Choroid plexus epithelial cell (primary cell): ENCODE results near the gene UHRF2.
A peak's percentile ranks its signal among the peaks of the same experiment; 100 is the strongest.

ENCODE experiments used
- DNase-seq: peaks from one replicate; pipeline ENCODE4 v3.0.0-alpha.2; 2010; ENCODE audit warnings: low read depth
- H3K4me3 ChIP-seq: 2 replicates; pipeline ENCODE4 v1.5.1; 2011; ENCODE audit warnings: low read depth, mild to moderate bottlenecking, control low read depth, low read length, moderate library complexity
- CTCF ChIP-seq: conservative IDR thresholded peaks from 2 replicates; pipeline ENCODE4 v1.5.1; 2011; ENCODE audit warnings: low read depth, mild to moderate bottlenecking, control low read depth, inconsistent platforms, low read length, moderate library complexity

The UHRF2 gene

GRCh38 chr9:6413365-6414246 is 607 bp downstream of the UHRF2 start:
- peak overlapping the region; percentile 88 for H3K4me3 ChIP-seq
- no peak for TF ChIP-seq CTCF
- no peak for DNase-seq

DNA sequence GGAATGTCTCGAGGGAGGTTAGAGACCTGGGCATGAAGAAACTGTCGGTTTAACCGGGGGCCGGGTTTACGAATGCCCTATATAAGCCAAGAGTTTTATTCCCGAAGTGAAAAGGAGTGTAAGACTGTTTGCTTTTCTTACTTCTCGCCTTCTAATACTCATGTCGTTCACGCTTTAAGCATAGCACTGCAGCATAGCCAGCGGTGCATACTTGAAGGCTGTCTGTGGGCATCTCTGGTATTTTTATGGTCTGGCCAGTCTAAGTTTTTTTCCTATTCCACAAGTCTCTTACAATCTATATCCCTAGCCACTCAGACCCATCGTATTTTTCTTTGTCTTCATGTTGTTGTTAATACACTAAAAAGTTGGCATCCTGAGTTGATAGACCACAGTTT is 1.2 kb downstream of the UHRF2 start:
- DNase-seq: peak; percentile 69
- peak overlapping the region; percentile 88 for H3K4me3 ChIP-seq
- no peak for TF ChIP-seq CTCF

DNA sequence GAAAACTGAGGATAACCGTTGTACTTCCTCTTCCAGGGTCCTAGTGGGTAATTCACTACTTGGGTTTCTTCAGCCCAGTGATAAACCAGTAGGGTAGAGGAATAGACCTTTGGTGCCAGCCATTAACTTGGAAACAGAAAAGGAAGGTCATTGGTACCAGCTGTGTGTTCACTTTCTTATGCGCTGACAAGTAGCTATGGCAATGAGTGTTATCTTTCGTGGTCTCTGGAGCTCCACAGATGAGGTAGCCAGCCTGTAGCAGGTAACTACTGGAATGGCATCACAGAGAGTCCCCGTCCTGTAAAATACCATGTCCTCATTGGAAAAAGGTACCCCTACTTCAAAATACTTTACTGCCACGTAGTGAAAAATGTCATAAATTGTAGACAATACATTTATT is 2.3 kb downstream of the UHRF2 start:
- DNase-seq: no peak
- TF ChIP-seq CTCF: no peak
- peak overlapping the region; percentile 88 for H3K4me3 ChIP-seq

DNA sequence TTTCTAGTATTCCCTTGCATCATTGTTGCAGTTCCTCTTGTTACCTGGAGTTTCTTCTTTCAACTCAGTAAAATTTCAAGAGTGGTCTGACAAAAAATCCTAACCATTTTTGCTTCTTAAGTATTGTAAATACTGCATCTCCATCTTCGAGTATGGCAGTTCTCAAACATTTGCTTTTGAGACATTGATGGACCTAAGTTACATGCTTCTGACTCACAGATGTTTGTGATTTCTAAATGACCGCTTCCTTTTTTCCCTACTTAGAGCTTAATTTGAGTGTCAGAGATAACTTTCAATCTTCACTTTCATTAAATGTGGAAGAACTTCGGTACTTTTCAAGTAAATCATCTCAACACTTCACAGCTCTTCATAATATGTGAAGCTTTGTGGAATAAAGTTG is 4.2 kb downstream of the UHRF2 start:
- TF ChIP-seq CTCF: no peak
- DNase-seq: no peak
- H3K4me3 ChIP-seq: no peak overlapping the region

DNA sequence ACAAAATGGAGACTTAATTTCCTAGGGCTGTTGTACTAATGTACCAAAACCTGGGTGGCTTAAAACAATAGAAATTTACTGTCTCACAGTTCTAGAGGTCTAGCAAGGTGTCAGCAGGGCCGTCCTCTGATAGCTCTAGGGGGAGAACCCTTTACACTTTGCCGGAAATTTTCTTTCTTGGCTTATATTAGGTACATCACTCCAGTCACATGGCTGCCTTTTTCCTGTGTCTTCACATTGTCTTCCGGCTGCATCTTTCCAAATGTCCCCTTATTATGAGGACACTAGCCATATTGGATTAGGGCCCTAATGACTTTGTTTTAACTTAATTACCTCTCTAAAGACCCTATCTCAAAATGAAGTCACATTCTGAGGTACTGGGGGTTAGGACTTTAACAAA is 5.8 kb downstream of the UHRF2 start:
- no peak for DNase-seq
- H3K4me3 ChIP-seq: no peak overlapping the region

DNA sequence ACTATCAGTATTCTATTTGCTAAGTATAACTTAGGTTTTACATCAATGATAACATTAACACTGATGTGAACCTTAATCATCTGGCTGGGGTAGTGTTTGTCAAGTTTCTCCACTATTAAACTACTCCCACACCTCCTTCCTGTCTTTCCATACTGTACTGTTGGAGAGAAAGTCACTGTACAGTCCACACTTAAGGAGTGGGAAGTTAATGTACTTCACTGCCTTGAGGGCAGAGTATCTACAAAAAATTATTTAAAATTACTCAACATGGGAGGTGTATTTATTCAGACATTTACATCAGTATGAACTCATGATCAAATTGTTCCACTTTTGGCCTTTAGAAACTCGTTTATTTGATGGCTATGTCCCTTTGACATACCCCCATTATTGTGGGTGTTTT is 11.9 kb downstream of the UHRF2 start:
- DNase-seq: no peak
- no peak overlapping the region for H3K4me3 ChIP-seq
- TF ChIP-seq CTCF: no peak

More for the DNA sequence above, 5.8 kb downstream of the UHRF2 start:
- no peak for TF ChIP-seq CTCF

- peak; percentile 68 for DNase-seq
- no peak overlapping the region for H3K4me3 ChIP-seq
- no peak for TF ChIP-seq CTCF
Observed at GRCh38 chr9:6426117-6426516, 13.1 kb downstream of the UHRF2 start.
